Measurements from ENCODE around the gene MAG. TPM values are rescaled to one million over a fixed set of nuclear protein-coding genes. Genes with fewer than 3 reads are reported as not detected.

MAG gene
- total RNA-seq, 1 experiment from 2014 or later = 0.41 TPM

- no peaks in the 10 kb centered on the region for H3K4me1 ChIP-seq
- no TSS peak for BruUV-seq (replicated peaks)
- POLR2A ChIA-PET = interaction anchor here (0.6 kb wide), 1 partner anchor 84 kb away, joined by 4 read pairs; no protein-coding TSS in a partner anchor
- Mint-ChIP-seq H3K4me3 (ENCODE audit: unreplicated experiment) (no peak overlapping the region), H3K4me1 (ENCODE audit: low read depth, unreplicated experiment) (peaks cover 8% of the 10 kb centered on the region), H3K27me3 (ENCODE audit: insufficient read depth, unreplicated experiment) (no peaks in the 10 kb centered on the region), H3K9me3 (ENCODE audit: unreplicated experiment) (no peaks in the 10 kb centered on the region), H3K36me3 (ENCODE audit: insufficient read depth, unreplicated experiment) (no peaks in the 10 kb centered on the region), H3K27ac (ENCODE audit: unreplicated experiment) (no peak overlapping the region)
- H3K9me3 ChIP-seq = no peaks in the 10 kb centered on the region
- intact Hi-C loops (cut with micrococcal nuclease; ENCODE audit: unreplicated experiment) = loop anchor here (1.0 to 2.0 kb wide), 4 partner anchors 29 to 143 kb away; no protein-coding TSS in a partner anchor
- CTCF ChIA-PET = interaction anchor here (0.5 to 2.7 kb wide), 8 partner anchors 66 to 158 kb away, joined by 3 to 33 read pairs (median 5); no protein-coding TSS in a partner anchor
- H3K4me3 ChIP-seq (ENCODE audit: low read depth, low read length) = no peak overlapping the region
- H3K36me3 ChIP-seq (ENCODE audit: control insufficient read depth, insufficient read depth, low read length) = no peaks in the 10 kb centered on the region
- no peak for DNase-seq
- no peak for TF ChIP-seq CTCF (IDR thresholded peaks at IDR 0.05; ENCODE audit: insufficient read depth in 1 of 2, low read depth in 1 of 2, low read length in 1 of 2, severe bottlenecking in 1 of 2, unreplicated experiment in 1 of 2)
- H3K27me3 ChIP-seq (replicated peaks; ENCODE audit: control insufficient read depth, insufficient read depth, low read length) = no peaks in the 10 kb centered on the region
Observed at GRCh38 chr19:35352177-35352447, 60.2 kb downstream of the MAG start.

- Mint-ChIP-seq H3K27ac (ENCODE audit: unreplicated experiment) (no peak overlapping the region), H3K27me3 (ENCODE audit: insufficient read depth, unreplicated experiment) (no peaks in the 10 kb centered on the region), H3K9me3 (ENCODE audit: unreplicated experiment) (no peaks in the 10 kb centered on the region), H3K4me1 (ENCODE audit: low read depth, unreplicated experiment) (peaks cover 8% of the 10 kb centered on the region), H3K4me3 (ENCODE audit: unreplicated experiment) (no peak overlapping the region), H3K36me3 (ENCODE audit: insufficient read depth, unreplicated experiment) (no peaks in the 10 kb centered on the region)
- TF ChIP-seq CTCF (IDR thresholded peaks at IDR 0.05; ENCODE audit: insufficient read depth in 1 of 2, low read depth in 1 of 2, low read length in 1 of 2, severe bottlenecking in 1 of 2, unreplicated experiment in 1 of 2) = peak; percentile 90 to 94
- ChIA-PET CTCF (interaction anchor here (0.7 to 2.7 kb wide), 12 partner anchors 10 to 494 kb away, joined by 3 to 33 read pairs (median 4); no protein-coding TSS in a partner anchor), POLR2A (interaction anchor here (0.6 kb wide), 1 partner anchor 85 kb away, joined by 4 read pairs; no protein-coding TSS in a partner anchor)
- intact Hi-C loops (cut with micrococcal nuclease; ENCODE audit: unreplicated experiment) = loop anchor here (1.0 to 2.0 kb wide), 4 partner anchors 28 to 143 kb away; no protein-coding TSS in a partner anchor
- Histone ChIP-seq H3K9me3 (no peaks in the 10 kb centered on the region), H3K4me1 (no peaks in the 10 kb centered on the region), H3K27me3 (replicated peaks; ENCODE audit: control insufficient read depth, insufficient read depth, low read length) (no peaks in the 10 kb centered on the region), H3K4me3 (ENCODE audit: low read depth, low read length) (no peak overlapping the region), H3K36me3 (ENCODE audit: control insufficient read depth, insufficient read depth, low read length) (no peaks in the 10 kb centered on the region)
- BruUV-seq (replicated peaks) = no TSS peak
- DNase-seq = peak; percentile 78 to 83
Observed at GRCh38 chr19:35352448-35353304, 60.7 kb downstream of the MAG start.

- Histone ChIP-seq H3K27me3 (replicated peaks; ENCODE audit: control insufficient read depth, insufficient read depth, low read length) (no peaks in the 10 kb centered on the region), H3K4me1 (no peaks in the 10 kb centered on the region), H3K36me3 (ENCODE audit: control insufficient read depth, insufficient read depth, low read length) (no peaks in the 10 kb centered on the region), H3K9me3 (no peaks in the 10 kb centered on the region), H3K4me3 (ENCODE audit: low read depth, low read length) (no peak overlapping the region)
- no peak overlapping the region for H3K27ac Mint-ChIP-seq (ENCODE audit: unreplicated experiment)
- CTCF ChIA-PET = interaction anchor here (1.2 to 2.7 kb wide), 5 partner anchors 27 to 157 kb away, joined by 6 to 33 read pairs (median 9); no protein-coding TSS in a partner anchor
- peak in 1 of 2 experiments; percentile 20 for DNase-seq
- H3K36me3 Mint-ChIP-seq (ENCODE audit: insufficient read depth, unreplicated experiment) = no peaks in the 10 kb centered on the region
- BruUV-seq (replicated peaks) = no TSS peak
- intact Hi-C loops (cut with micrococcal nuclease; ENCODE audit: unreplicated experiment) = loop anchor here (2.0 kb wide), 2 partner anchors 27 to 73 kb away; no protein-coding TSS in a partner anchor
- TF ChIP-seq CTCF (IDR thresholded peaks at IDR 0.05; ENCODE audit: insufficient read depth in 1 of 2, low read depth in 1 of 2, low read length in 1 of 2, severe bottlenecking in 1 of 2, unreplicated experiment in 1 of 2) = peak in 1 of 2 experiments; percentile 24
- H3K27me3 Mint-ChIP-seq (ENCODE audit: insufficient read depth, unreplicated experiment) = no peaks in the 10 kb centered on the region
- no peaks in the 10 kb centered on the region for H3K9me3 Mint-ChIP-seq (ENCODE audit: unreplicated experiment)
- no peak overlapping the region for H3K4me3 Mint-ChIP-seq (ENCODE audit: unreplicated experiment)
- POLR2A ChIA-PET = no interaction called here
- H3K4me1 Mint-ChIP-seq (ENCODE audit: low read depth, unreplicated experiment) = peaks cover 8% of the 10 kb centered on the region
Observed at GRCh38 chr19:35353635-35354034, 61.7 kb downstream of the MAG start.
